ENCODE results near the gene ZNF311. TPM values are rescaled to one million over a fixed set of nuclear protein-coding genes. Genes with fewer than 3 reads are reported as not detected.
A peak's percentile ranks its signal among the peaks of the same experiment; 100 is the strongest.
"Not testable (repeated sequence)": the region's sequence is repeated elsewhere in the genome, so short reads cannot be mapped to it uniquely, and the experiment has no call there.

Gene ZNF311
- total RNA-seq, 1 donor from 2014 or later: 0.32 TPM

GRCh38 chr6:28983838-28984237 lies 21.3 kb downstream of the ZNF311 start:
- DNase-seq (ENCODE audit: low read depth): no peak

- DNase-seq (ENCODE audit: low read depth): peak; percentile 68
Observed at GRCh38 chr6:28982476-28983266, 22.4 kb downstream of the ZNF311 start.

- peak; percentile 92 for DNase-seq (ENCODE audit: low read depth)
Observed at GRCh38 chr6:28981833-28982475, 23.2 kb downstream of the ZNF311 start.

GRCh38 chr6:28981431-28981832 lies 23.7 kb downstream of the ZNF311 start:
- DNase-seq (ENCODE audit: low read depth): peak; percentile 88

GRCh38 chr6:28980852-28981430 lies 24.2 kb downstream of the ZNF311 start:
- DNase-seq (ENCODE audit: low read depth): peak; percentile 83

GRCh38 chr6:28980137-28980851 lies 24.8 kb downstream of the ZNF311 start:
- DNase-seq (ENCODE audit: low read depth): peak; percentile 24

GRCh38 chr6:28979679-28980078 lies 25.4 kb downstream of the ZNF311 start:
- DNase-seq (ENCODE audit: low read depth): no peak

DNA sequence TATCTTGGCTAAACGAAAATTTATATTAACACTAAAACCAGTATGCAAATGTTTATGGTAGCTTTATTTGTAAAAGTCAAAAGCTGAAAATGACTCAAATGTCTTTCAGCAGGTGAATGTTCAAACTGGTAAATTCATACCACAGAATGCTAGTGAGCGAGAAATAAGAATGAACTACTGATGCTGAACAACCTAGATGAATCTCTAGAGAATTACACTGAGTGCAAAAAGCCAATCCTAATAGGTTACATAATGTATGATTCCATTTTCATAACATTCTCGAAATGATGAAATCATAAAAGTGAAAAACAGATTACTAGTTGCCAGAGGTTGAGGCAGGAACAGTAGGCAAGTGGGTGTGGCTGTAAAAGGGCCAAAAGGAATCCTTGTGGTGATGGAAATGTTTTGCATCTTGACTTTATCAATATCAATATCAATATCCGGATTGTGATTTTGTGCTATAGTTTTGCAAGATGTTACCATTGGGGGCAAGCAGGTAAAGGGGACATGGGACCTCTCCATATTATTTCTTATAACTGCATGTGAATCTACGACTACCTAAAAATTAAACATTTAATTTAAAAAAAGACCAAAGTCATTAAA lies 26.1 kb downstream of the ZNF311 start:
- DNase-seq (ENCODE audit: low read depth): no peak

GRCh38 chr6:28978133-28978491 lies 27.0 kb downstream of the ZNF311 start:
- DNase-seq (ENCODE audit: low read depth): no peak

- DNase-seq (ENCODE audit: low read depth): no peak
Observed at GRCh38 chr6:28977341-28978132, 27.6 kb downstream of the ZNF311 start.

DNA sequence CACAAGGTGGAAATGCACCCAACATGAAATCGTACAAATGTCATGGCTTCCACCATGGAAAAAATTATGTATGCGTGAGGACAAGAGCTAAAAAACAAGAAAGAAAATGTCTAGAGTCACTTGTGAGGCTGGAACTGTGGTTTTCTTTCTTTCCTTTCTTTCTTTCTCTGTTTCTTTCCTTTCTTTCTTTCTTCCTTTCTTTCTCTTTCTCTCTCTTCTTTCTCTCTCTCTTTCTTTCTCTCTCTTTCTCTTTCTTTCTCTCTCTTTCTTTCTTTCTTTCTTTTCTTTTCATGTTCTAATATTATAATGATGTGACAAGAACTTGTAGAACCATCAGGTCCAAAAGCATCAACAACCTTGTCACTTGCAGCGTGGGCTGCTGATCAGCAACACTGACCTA lies 28.4 kb downstream of the ZNF311 start:
- DNase-seq (ENCODE audit: low read depth): no peak

GRCh38 chr6:28974505-28974904 lies 30.6 kb downstream of the ZNF311 start:
- DNase-seq (ENCODE audit: low read depth): no peak

DNA sequence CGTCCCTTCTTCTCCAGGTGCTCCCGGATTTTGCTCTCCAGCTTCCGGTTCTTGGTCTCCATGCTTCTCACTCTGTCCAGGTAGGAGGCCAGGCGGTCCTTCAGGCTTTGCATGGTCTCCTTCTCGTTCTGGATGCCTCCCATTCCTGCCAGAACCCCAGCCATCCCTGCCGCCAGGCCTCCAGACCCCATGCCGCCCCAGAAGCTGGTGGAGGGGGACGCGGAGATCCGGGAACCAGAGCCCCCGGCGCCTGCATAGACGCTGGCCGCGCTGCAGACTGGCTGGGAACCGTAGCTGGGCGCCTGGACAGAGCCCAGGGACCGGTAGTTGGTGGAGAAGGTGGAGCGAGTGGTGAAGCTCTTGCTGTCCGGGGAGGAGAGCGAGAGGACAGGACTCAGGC lies 35.1 kb downstream of the ZNF311 start:
- DNase-seq (ENCODE audit: low read depth): not testable (repeated sequence)

DNA sequence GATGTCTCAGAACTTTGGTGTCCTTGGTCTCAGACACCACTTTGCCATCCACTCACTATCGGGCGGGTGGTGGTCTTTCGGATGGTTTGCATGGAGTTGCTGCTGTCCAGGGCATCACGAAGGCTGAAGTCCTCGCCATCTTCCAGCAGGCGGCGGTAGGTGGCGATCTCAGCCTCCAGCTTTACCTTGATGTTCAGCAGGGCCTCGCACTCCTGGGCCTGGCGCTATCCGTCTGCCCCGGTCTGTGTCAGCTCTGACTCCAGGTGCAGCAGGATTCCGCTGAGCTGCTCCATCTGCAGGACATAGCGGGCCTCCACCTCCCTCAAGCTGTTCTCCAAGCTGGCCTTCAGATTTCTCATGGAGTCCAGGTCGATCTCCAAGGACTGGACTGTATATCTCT lies 36.0 kb downstream of the ZNF311 start:
- DNase-seq (ENCODE audit: low read depth): no peak

DNA sequence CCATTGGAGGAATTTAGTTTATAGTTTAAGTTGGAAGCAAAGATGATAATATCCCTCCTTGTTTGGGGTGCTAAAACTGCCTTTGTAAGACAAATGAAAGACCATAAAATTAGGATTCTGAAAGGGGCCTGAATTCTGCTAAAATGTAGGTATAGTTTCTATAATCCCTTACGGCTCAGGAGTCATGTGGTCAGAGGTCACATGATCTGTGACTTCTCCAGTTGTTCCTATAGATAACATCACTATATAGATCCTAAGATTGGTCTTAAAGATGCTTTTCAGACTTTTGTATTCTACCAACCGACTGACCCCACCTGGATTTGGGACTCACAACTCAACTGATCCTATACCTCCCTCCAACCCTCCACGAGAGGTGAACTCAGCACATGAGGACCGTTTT lies 36.6 kb downstream of the ZNF311 start:
- no peak for DNase-seq (ENCODE audit: low read depth)

- DNase-seq (ENCODE audit: low read depth): no peak
Observed at GRCh38 chr6:28965706-28966105, 39.4 kb downstream of the ZNF311 start.

GRCh38 chr6:28960846-28961500 lies 44.1 kb downstream of the ZNF311 start:
- DNase-seq (ENCODE audit: low read depth): no peak

DNA sequence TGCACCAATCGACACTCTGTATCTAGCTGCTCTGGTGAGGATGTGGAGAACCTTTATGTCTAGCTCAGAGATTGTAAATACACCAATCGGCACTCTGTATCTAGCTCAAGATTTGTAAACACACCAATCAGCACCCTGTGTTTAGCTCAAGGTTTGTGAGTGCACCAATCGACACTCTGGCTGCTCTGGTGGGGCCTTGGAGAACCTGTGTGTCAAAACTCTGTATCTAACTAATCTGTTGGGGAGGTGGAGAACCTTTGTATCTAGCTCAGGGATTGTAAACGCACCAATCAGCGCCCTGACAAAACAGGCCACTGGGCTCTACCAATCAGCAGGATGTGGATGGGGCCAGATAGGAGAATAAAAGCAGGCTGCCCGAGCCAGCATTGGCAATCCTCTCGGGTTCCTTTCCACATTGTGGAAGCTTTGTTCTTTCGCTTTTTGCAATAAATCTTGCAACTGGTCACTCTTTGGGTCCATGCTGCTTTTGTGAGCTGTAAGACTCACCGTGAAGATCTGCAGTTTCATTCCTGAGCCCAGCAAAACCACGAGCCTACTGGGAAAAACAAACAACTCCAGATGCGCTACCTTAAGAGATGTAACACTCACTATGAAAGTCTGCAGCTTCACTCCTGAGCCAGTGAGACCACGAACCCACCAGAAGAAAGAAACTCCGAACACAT lies 46.4 kb downstream of the ZNF311 start:
- not testable (repeated sequence) for DNase-seq (ENCODE audit: low read depth)

DNA sequence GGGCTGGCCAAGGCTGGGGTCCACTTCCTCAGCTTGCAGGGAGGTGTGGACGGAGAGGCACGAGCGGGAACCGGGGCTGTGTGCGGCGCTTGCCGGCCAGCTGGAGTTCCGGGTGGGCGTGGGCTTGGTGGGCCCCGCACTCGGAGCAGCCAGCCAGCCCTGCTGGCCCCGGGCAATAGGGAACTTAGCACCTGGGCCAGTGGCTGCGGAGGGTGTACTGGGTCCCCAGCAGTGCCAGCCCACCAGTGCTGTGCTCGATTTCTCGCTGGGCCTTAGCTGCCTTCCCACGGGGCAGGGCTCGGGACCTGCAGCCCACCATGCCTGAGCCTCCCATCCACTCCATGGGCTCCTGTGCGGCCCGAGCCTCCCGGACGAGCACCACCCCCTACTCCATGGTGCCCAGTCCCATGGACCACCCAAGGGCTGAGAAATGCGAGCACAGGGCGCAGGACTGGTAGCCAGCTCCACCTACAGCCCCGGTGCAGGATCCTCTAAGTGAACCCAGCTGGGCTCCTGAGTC lies 47.3 kb downstream of the ZNF311 start:
- DNase-seq (ENCODE audit: low read depth): not testable (repeated sequence)

Data from myocyte (in vitro differentiated cells).